ENCODE results near the gene NUP98.
A peak's percentile ranks its signal among the peaks of the same experiment; 100 is the strongest.

NUP98 gene

GRCh38 chr11:3797329-3798090, at the start of gene NUP98:
Gene NUP98 (minus strand): TSS chr11:3797554. CDS start chr11:3782117, 15,437 bp downstream.
- DNase-seq = peak; percentile 95

DNA sequence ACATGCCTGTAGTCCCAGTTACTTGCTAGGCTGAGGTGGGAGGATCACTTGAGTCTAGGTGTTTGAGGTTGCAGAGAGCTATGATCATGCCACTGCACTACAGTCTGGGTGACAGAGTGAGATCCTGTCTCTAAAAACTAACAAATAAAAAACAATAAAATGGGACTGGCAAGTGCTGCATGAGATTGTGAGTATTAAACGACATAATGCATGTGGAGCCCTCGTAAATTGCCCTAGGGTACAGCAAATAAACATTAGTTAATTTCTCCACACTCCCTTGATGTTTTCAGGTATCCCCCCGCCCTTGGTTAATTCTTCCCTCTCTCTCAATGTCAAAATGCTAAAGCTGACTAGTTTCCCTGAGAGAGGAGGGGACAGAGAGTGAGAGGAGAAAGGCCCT, 48.3 kb upstream of the NUP98 start:
- DNase-seq = no peak

DNA sequence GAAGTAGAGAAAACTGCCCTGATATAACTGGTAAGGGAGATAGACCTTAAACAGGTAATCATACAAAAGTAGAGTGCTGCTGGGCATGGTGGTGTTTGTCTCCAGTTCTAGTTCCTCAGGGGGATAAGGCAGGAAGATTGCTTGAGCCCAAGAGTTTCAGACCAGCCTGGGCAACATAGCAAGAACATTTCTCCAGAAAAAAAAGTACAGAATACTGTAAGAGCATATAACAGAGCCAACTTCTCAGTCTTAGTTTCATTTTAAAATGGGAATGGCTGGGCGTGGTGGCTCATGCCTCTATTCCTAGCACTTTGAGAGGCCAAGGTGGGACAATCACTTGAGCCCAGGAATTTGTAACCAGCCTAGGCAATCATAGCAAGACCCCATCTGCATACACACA, 47.9 kb upstream of the NUP98 start:
- DNase-seq = no peak

DNA sequence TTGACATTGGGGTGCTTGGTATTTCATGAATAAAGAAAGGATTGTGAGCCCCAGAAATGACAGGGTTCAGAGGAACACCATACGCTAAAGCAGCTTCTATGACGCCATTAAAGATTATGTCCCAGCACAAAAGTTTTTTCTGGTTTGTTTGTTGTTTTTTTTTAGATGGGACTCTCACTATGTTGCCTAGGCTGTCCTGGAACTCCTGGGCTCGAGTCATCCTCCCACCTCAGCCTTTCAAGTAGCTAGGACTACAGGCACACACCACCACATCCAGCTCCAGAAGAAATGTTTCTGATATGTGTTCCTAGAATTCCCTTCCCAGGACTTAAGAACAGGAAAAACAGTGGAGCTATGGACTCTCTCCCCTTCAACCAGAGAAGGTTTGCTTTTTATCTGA, 46.0 kb upstream of the NUP98 start:
- DNase-seq = no peak

GRCh38 chr11:3841426-3842350, 44.3 kb upstream of the NUP98 start:
- peak; percentile 59 for DNase-seq

DNA sequence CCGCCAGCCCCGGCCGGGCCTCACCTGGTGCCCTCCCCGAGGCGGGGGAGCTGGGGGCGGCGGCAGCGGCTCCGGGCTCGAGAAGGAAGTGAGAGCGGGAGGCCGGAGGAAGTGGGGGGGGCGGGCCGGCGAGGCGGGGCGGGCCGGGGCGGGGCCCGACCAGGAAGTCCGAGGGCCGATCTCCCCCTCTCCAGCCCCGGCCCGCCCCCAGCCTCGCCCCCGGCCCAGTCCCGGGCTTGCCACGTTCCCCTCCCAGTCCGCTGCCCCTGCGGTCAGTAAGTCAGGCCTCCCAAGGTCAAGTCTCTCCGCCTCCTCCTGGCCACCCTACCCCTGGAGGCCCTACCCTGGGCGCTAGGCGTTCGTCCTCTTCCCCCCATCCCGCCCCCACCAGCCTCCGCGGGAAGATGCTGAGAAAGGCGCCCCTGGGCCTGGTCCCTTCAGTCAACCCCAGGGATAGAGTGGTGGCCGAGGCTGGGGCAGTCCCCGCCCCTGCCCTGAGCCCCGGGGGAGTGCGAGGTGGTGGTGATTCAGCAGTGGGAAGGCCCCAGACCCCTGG, 43.6 kb upstream of the NUP98 start, which contains the start of gene RHOG:
TSS of gene RHOG (minus strand) at position 90 of the 556 bp plus-strand sequence. CDS start 12,821 bp downstream, outside the sequence.
- DNase-seq = no peak

- DNase-seq = no peak
Measured at GRCh38 chr11:3840004-3840869, 42.9 kb upstream of the NUP98 start.

- no peak for DNase-seq
Measured at GRCh38 chr11:3838504-3838903, 41.1 kb upstream of the NUP98 start.

- DNase-seq = no peak
Measured at GRCh38 chr11:3837793-3838192, 40.4 kb upstream of the NUP98 start.

DNA sequence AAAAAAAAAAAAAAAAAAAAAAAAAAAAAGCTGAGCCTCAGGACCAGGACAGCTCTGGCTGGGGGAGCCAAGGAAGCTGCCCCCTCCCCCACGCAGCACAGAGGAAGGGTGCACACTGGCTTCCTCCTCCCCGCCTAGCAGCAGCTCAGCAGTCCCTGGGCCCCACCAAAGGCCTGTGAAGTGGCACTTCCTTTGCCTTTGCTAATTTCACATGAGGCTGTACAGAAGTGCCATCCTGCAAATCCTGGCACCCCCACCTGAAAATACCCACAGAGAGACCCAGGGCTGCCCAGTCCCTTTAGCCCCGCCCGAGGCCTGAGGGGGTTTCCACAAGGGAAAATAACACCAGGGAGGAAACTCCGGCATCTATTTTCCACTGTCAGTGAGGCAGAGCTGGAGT, 39.5 kb upstream of the NUP98 start:
- DNase-seq = no peak

- no peak for DNase-seq
Measured at GRCh38 chr11:3835751-3836150, 38.4 kb upstream of the NUP98 start.

DNA sequence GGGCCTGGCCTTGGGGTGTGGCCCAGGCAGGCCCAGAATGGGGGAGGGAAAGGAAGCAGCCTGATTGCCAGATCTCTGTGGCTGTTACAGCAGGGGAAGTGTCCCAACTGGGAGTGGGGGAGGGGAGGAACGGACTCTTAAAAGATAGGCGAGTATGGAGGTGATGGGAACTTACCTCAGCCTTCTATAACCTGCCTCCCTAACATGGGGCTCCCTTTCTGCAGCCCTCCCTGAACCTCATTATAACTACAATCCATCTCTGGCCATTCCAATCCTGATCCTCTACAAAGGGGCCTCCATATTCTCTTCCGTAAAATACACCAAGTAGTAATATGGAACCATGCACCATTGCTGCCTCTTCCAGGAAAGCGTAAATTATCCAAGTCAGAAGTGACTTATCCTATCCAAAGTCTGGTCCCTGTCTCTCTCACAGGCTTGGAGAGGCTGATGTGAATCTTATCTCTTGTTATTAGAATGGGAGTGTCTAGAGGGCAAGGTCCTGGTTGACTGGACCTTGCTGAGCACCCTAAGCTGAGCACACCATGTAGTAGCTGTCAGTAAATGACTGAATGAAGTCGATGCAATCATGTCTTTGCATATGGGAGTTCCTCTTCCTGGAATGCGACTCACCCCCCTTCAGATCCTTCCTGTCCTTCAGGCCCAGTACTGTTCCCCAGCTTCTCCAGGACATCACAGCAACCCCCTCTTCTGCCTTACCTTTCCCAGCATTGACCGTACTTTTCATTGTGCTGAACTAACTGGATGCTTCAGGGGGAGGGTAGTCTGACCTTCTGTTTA, 37.5 kb upstream of the NUP98 start:
- DNase-seq = no peak

DNA sequence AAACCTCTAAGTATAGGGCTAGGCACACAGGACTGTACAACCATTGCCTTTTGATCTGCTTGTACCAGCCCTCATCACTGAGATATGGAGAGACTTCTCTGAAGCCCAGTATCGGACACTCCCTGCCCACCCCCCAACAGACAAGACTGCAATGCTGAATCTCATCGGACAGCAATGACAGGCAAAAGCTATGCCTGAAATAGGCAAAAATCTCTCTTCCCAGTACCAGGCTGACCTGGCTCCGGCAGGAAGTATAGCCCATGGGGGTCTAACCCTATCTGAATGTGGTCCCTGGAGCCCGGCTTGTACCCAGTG, 37.0 kb upstream of the NUP98 start:
- DNase-seq = no peak

GRCh38 chr11:3833449-3833848, 36.1 kb upstream of the NUP98 start:
- no peak for DNase-seq

- DNase-seq = no peak
Measured at GRCh38 chr11:3832816-3833215, 35.5 kb upstream of the NUP98 start.

DNA sequence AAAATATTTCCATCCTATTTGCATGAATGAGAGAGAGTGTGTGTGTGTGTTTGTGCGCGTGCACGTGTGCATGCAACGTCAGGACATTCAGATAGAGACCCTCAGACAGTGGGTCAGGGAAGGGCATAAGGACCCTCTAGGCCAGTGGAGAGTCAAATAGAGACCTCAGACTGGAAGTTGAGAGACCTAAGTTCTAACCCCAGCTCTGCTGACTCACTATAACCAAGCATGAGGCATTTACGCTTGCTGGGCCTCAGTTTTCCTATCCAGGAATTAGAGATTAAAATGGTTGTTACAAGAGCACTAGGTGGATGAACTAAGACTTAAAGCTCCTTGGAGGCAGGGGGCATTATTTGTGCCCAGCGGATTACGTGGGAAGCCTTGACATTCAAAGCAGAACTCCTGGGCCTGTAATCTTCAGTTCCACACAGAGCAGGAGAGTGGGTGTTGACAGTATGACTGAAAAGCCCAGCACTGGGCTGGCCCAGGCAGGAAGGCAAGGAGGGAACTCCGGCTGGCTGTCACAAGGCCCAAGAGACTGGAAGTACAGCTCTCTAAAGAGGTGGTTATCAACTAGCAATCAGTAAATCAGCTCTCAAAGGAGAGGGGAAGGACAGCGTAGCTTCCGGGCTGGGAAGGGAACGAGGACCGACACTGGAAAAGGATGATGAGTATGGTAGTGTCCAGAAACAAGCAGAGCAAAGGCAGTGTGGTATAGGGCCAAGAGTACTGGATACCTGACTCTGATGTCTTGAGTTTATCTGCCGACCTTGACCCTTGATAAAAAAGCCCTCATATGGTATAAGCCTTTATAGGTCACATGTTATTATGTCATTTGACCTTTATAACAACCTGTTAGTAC, 34.3 kb upstream of the NUP98 start:
- no peak for DNase-seq

GRCh38 chr11:3830730-3831129, 33.4 kb upstream of the NUP98 start:
- DNase-seq = no peak

GRCh38 chr11:3830088-3830487, 32.7 kb upstream of the NUP98 start:
- no peak for DNase-seq

DNA sequence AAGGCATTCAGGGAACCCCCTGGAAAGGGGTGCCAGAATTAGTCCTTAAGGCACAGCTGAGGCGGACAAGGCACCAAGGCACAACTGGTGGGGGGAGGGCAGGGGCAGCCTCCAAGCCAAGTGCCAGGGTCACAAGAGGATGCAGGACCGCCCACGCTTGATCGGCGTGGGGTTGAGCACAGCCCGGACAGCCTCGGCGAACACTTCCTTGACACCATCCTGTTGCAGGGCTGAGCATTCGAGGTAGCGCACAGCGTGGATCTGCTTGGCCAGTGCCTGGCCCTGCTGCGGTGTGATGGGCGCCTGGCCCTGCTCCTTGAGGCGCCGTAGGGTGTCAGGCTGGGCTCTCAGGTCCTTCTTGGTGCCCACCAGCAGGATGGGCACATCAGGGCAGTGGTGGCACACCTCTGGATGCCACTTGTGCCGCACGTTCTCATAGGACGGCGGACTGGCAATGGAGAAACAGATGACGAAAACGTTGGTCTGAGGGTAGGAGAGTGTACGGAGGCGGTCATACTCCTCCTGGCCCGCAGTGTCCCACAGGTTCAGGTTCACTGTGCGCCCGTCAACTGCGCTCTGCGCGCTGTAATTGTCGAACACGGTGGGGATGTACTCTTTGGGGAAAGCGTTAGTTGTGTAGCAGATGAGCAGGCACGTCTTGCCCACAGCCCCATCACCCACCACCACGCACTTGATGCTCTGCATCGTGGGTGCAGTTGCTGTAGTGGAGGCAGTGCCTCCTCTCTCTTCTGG, 30.3 kb upstream of the NUP98 start:
- no peak for DNase-seq

- DNase-seq = no peak
Measured at GRCh38 chr11:3826721-3827120, 29.4 kb upstream of the NUP98 start.
